Mucosa of rectum (tissue), 2 donors: ENCODE data around the gene CD22.

Experiments used
- H3K27ac ChIP-seq, 2 donors: one replicate each; pipeline ENCODE4 v1.7.0; 2013; ENCODE audit warnings: inconsistent platforms in 2 of 2, low read depth in 2 of 2, low read length in 2 of 2
- H3K27me3 ChIP-seq, 2 donors: one replicate each; pipeline ENCODE4 v1.7.0; 2013; ENCODE audit warnings: low read length in 2 of 2; ENCODE audit not compliant: control insufficient read depth in 2 of 2, insufficient read depth in 2 of 2
- H3K36me3 ChIP-seq, 2 donors: one replicate each; pipeline ENCODE4 v1.7.0; 2013; ENCODE audit warnings: low read length in 2 of 2; ENCODE audit not compliant: control insufficient read depth in 2 of 2, insufficient read depth in 2 of 2
- H3K4me1 ChIP-seq, 2 donors: one replicate each; pipeline ENCODE4 v1.7.0; 2013; ENCODE audit warnings: low read length in 2 of 2, mild to moderate bottlenecking in 1 of 2; ENCODE audit not compliant: control insufficient read depth in 2 of 2, insufficient read depth in 2 of 2
- H3K4me3 ChIP-seq, 2 donors: one replicate each; pipeline ENCODE4 v1.7.0; 2013; ENCODE audit warnings: low read length in 2 of 2
- H3K9ac ChIP-seq, 2 donors: one replicate each; pipeline ENCODE4 v1.7.0; 2013; ENCODE audit warnings: low read length in 2 of 2, low read depth in 1 of 2, mild to moderate bottlenecking in 1 of 2
- H3K9me3 ChIP-seq, 2 donors: one replicate each; pipeline ENCODE4 v1.7.0; 2013; ENCODE audit warnings: low read length in 2 of 2; ENCODE audit not compliant: control insufficient read depth in 2 of 2
- donor health status: healthy.
- donor health status: Normal muscosa, but diverticular disease.

Gene CD22

DNA sequence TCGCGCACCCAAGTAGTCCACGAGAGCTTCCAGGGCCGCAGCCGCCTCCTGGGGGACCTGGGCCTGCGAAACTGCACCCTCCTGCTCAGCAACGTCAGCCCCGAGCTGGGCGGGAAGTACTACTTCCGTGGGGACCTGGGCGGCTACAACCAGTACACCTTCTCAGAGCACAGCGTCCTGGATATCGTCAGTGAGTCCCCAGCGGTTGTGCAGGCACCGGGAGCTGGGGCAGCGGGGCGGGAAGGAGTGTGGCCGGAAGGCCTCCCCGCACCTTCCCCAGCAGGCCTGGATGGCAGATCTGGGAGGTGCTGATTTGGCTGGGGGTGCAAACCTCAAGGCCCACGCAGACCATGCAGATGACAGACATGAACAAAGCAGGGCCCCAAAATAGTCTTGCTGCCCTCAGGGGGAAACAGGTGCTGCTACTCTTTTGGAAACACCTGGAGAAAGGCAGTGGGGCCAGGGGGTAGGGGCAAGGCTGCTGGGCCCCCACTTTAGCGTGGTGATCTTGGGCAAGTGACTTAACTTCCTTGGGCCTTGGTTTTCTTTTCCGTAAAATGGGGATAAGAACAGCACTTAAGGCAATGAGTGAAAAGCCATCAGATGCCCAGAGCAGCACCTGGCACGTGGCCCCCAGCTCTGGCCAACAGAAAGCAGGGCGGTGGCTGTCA lies 33.1 kb upstream of the CD22 start:
- Histone ChIP-seq H3K27me3 (peaks cover 4% of the 10 kb centered on the region in 2 donors), H3K36me3 (no peaks in the 10 kb centered on the region), H3K9me3 (no peaks in the 10 kb centered on the region), H3K4me1 (no peaks in the 10 kb centered on the region), H3K4me3 (no peak overlapping the region), H3K27ac (no peak overlapping the region), H3K9ac (no peak overlapping the region)

DNA sequence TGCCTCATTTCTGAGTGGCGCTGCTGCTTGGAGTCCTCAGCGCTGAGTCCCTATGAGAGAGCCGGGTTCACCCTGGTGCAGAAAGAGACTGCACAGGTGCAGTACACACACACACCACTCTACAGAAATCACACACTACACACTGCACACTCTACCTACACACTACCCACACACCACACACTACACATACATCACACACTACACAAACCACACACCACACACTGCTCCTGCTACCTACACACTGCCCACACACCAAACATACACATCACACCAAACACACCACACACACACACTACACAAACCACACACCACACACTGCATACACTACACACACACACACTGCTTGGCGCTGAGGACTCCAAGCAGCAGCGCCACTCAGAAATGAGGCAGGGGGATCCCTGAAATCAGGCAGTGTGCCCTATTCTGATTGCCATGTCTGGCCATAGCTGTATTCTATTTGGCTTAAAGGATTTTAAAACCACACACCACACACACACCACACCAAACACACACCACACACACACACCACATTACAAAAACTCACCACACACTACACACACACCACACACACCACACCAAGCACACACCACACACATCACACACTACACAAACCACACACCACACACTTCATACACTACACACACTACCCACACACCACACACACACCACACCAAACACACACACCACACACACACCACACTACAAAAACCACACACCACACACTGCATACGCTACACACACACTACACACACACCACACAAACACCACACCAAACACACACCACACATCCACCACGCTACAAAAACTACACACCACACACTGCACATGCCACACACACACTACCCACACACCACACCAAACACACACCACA lies 32.1 kb upstream of the CD22 start:
- Histone ChIP-seq H3K27ac (no peak overlapping the region), H3K27me3 (peaks cover 4% of the 10 kb centered on the region in 2 donors), H3K9ac (no peak overlapping the region)

DNA sequence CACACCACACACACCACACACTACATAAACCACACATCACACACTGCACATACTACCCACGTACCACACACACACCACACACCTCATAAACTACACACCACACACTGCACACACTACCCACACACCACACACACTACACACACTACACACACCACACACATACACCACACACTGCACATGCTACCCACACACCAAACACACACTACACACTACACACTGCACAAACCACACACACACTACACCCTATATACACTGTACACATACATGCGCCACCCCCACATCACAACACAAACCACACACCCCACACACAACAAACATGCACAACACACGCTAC lies 31.5 kb upstream of the CD22 start:
- H3K27me3 ChIP-seq: peaks cover 4% of the 10 kb centered on the region in 2 donors
- no peaks in the 10 kb centered on the region for H3K4me1 ChIP-seq
- no peak overlapping the region for H3K27ac ChIP-seq
- no peaks in the 10 kb centered on the region for H3K36me3 ChIP-seq
- no peak overlapping the region for H3K9ac ChIP-seq
- no peak overlapping the region for H3K4me3 ChIP-seq
- H3K9me3 ChIP-seq: no peaks in the 10 kb centered on the region

More for the DNA sequence above, 32.1 kb upstream of the CD22 start:
- H3K4me1 ChIP-seq: no peaks in the 10 kb centered on the region
- no peaks in the 10 kb centered on the region for H3K9me3 ChIP-seq
- H3K4me3 ChIP-seq: no peak overlapping the region
- no peaks in the 10 kb centered on the region for H3K36me3 ChIP-seq

DNA sequence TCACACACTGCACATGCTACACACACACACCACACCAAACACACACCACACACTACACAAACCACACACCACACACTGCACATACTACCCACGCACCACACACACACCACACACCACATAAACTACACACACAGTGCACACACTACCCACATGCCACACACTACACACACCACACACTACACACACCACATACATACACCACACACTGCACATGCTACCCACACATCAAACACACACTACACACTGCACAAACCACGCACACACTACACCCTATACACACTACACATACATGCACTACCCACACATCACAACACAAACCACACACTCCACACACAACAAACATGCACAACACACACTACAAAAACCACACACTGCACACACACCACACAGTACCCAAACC lies 31.1 kb upstream of the CD22 start:
- Histone ChIP-seq H3K4me1 (no peaks in the 10 kb centered on the region), H3K27ac (no peak overlapping the region), H3K9me3 (no peaks in the 10 kb centered on the region), H3K9ac (no peak overlapping the region), H3K27me3 (peaks cover 4% of the 10 kb centered on the region in 2 donors), H3K4me3 (no peak overlapping the region), H3K36me3 (no peaks in the 10 kb centered on the region)

DNA sequence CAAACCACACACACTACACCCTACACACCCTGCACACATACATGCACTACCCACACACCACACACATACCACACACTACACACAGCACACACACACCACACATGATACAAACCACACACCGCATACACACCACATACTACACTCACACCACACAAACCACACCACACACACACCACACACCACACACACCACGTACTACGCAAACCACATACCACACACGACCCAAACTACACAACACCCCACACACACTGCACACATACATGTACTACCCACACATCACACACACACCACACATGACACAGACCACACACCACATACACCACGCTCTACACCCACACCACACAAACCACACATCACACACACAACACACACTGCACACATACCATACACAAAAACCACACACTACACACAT lies 30.4 kb upstream of the CD22 start:
- H3K4me3 ChIP-seq: no peak overlapping the region
- no peak overlapping the region for H3K27ac ChIP-seq
- H3K4me1 ChIP-seq: no peaks in the 10 kb centered on the region
- H3K36me3 ChIP-seq: no peaks in the 10 kb centered on the region
- H3K9me3 ChIP-seq: no peaks in the 10 kb centered on the region
- peaks cover 0 to 4% of the 10 kb centered on the region in 2 donors for H3K27me3 ChIP-seq
- no peak overlapping the region for H3K9ac ChIP-seq

DNA sequence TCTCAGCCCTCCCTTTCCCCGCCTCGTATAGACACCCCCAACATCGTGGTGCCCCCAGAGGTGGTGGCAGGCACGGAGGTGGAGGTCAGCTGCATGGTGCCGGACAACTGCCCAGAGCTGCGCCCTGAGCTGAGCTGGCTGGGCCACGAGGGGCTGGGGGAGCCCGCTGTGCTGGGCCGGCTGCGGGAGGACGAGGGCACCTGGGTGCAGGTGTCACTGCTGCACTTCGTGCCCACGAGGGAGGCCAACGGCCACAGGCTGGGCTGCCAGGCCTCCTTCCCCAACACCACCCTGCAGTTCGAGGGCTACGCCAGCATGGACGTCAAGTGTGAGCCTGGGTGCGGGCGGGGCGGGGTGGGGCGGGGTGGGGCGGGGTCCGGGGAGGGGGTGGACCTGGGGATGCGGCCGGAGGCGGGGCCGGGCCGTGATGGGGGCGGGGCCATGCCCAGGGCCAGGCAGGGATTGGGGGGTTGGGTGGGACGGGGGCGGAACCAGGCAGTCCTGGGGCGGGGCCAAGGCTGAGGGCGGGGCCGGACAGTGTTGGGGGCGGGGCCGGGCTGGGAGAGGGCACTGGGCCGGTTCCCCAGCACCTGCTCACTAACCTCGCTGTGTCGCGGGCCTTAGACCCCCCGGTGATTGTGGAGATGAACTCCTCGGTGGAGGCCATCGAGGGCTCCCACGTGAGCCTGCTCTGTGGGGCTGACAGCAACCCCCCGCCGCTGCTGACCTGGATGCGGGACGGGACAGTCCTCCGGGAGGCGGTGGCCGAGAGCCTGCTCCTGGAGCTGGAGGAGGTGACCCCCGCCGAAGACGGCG lies 29.3 kb upstream of the CD22 start:
- H3K27me3 ChIP-seq: no peaks in the 10 kb centered on the region
- H3K9ac ChIP-seq: no peak overlapping the region
- H3K27ac ChIP-seq: no peak overlapping the region
- H3K4me3 ChIP-seq: no peak overlapping the region
- H3K36me3 ChIP-seq: no peaks in the 10 kb centered on the region
- no peaks in the 10 kb centered on the region for H3K9me3 ChIP-seq
- no peaks in the 10 kb centered on the region for H3K4me1 ChIP-seq

DNA sequence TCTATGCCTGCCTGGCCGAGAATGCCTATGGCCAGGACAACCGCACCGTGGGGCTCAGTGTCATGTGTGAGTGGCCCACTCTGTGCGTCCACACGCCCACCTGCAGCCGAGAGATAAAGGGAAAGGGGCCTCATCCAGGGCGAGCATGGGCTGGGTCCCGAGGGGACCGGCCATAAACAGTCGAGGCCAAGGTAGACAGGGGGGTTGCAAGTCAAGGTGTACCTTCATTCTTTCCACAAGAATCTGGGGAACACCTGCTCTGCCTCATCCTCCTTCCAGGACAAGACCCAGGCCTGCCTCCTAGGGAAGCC lies 28.7 kb upstream of the CD22 start:
- no peaks in the 10 kb centered on the region for H3K9me3 ChIP-seq
- H3K36me3 ChIP-seq: no peaks in the 10 kb centered on the region
- H3K27me3 ChIP-seq: no peaks in the 10 kb centered on the region
- no peak overlapping the region for H3K4me3 ChIP-seq
- H3K27ac ChIP-seq: no peak overlapping the region
- no peaks in the 10 kb centered on the region for H3K4me1 ChIP-seq
- no peak overlapping the region for H3K9ac ChIP-seq

DNA sequence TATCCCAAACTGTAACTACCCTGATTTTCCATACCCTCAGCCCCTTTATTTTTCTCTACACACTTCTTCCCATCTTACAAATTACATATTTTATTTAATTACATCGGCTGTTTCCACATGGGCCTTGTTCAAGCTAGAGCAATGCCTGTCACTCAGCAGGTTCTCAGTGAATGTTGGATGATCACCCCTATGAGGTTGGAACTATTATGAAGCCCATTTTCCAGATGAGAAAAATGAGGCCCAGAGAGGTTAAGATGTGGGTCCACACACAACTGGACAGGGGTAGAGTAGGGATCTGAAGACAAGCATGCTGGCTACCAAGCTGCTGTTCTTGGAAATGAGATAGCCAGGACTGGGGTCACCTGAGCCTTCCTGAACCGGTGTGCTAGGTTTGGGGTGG lies 27.0 kb upstream of the CD22 start:
- Histone ChIP-seq H3K27me3 (no peaks in the 10 kb centered on the region), H3K9ac (no peak overlapping the region)

DNA sequence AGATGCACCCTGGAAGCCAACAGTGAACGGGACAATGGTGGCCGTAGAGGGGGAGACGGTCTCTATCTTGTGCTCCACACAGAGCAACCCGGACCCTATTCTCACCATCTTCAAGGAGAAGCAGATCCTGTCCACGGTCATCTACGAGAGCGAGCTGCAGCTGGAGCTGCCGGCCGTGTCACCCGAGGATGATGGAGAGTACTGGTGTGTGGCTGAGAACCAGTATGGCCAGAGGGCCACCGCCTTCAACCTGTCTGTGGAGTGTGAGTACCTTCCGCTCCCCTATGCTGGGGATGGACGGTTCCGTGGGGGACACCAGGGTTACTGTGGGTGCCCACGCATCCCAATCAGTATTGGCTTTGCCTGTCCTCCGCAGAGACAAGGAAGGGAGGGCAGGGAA lies 26.5 kb upstream of the CD22 start:
- H3K4me1 ChIP-seq: no peaks in the 10 kb centered on the region
- H3K9ac ChIP-seq: no peak overlapping the region
- H3K36me3 ChIP-seq: no peaks in the 10 kb centered on the region
- no peak overlapping the region for H3K27ac ChIP-seq
- no peaks in the 10 kb centered on the region for H3K9me3 ChIP-seq
- no peaks in the 10 kb centered on the region for H3K27me3 ChIP-seq
- H3K4me3 ChIP-seq: no peak overlapping the region

More for the DNA sequence above, 27.0 kb upstream of the CD22 start:
- no peaks in the 10 kb centered on the region for H3K36me3 ChIP-seq
- H3K4me3 ChIP-seq: no peak overlapping the region
- H3K9me3 ChIP-seq: no peaks in the 10 kb centered on the region
- no peaks in the 10 kb centered on the region for H3K4me1 ChIP-seq
- H3K27ac ChIP-seq: no peak overlapping the region

DNA sequence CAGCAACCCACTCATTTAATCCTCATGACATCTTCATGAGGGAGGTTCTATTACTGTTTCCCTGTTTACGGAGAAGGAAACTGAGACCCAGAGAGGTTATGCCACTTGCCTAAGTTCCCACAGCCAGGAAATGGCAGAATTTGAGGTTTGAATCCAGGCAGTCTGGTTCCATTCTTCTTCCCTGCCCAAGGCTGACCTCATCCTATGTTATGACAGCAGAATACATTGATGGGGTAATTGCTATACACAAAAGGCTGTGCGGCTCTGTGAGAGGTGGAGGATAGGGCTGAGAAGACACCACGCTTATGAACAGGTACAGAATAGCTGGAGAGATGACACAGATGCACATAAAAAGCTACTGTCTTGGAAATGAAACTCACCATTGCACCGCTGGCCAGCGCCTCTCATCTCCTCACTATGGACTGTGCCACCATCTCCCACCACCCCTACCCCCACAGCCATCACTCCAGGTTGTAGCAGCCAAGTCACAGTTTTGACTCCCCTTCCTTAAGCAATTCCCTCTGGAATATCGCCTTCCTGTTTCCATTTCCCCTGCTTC lies 25.6 kb upstream of the CD22 start:
- no peak overlapping the region for H3K27ac ChIP-seq

More for the DNA sequence above, 25.6 kb upstream of the CD22 start:
- no peaks in the 10 kb centered on the region for H3K27me3 ChIP-seq
- H3K4me3 ChIP-seq: no peak overlapping the region
- H3K9me3 ChIP-seq: no peaks in the 10 kb centered on the region
- no peaks in the 10 kb centered on the region for H3K36me3 ChIP-seq
- no peaks in the 10 kb centered on the region for H3K4me1 ChIP-seq
- H3K9ac ChIP-seq: no peak overlapping the region
